Glutamatergic neuron (in vitro differentiated cells): ENCODE measurements around the gene GRK7. TPM values are rescaled to one million over a fixed set of nuclear protein-coding genes. Genes with fewer than 3 reads are reported as not detected.

Experiments used
- DNase-seq: peaks from one replicate; pipeline ENCODE4 v3.0.0; 2022
- H3K27ac Mint-ChIP-seq: one replicate; pipeline ENCODE4 v1.8.0; 2020; ENCODE audit warnings: mild to moderate bottlenecking, mixed read lengths, inconsistent platforms; ENCODE audit not compliant: unreplicated experiment
- H3K27me3 Mint-ChIP-seq: one replicate; pipeline ENCODE4 v1.8.0; 2020; ENCODE audit warnings: mild to moderate bottlenecking, moderate library complexity, mixed read lengths, inconsistent platforms; ENCODE audit not compliant: unreplicated experiment
- H3K36me3 Mint-ChIP-seq: one replicate; pipeline ENCODE4 v1.8.0; 2020; ENCODE audit warnings: mild to moderate bottlenecking, mixed read lengths, inconsistent platforms; ENCODE audit not compliant: unreplicated experiment
- H3K4me1 Mint-ChIP-seq: one replicate; pipeline ENCODE4 v1.8.0; 2020; ENCODE audit warnings: mild to moderate bottlenecking, low read depth, mixed read lengths, inconsistent platforms; ENCODE audit not compliant: unreplicated experiment
- H3K4me3 Mint-ChIP-seq: one replicate; pipeline ENCODE4 v1.8.0; 2020; ENCODE audit warnings: mild to moderate bottlenecking, mixed read lengths, inconsistent platforms; ENCODE audit not compliant: unreplicated experiment
- H3K9me3 Mint-ChIP-seq: one replicate; pipeline ENCODE4 v1.8.0; 2020; ENCODE audit warnings: mild to moderate bottlenecking, moderate library complexity, mixed read lengths, inconsistent platforms; ENCODE audit not compliant: unreplicated experiment
- CTCF ChIP-seq: fragments of 200-600 bp; sonication (generic); IDR thresholded peaks from one replicate; pipeline ENCODE4 v1.5.0; 2021; ENCODE audit not compliant: partially characterized antibody, unreplicated experiment
- total RNA-seq: library from RNA; stranded (reverse); fragmentation: NEBNext Ultra II Directional; extraction: Animal tissue kit (Norgen Biotek cat#: 25700); gene quantifications from one replicate; pipeline ENCODE4 v1.2.1, GENCODE V29; 2021; ENCODE audit not compliant: unreplicated experiment

The GRK7 gene
- total RNA-seq, 1 donor from 2014 or later = not detected

GRCh38 chr3:141767066-141767465 is 3.9 kb downstream of the GRK7 start:
- H3K9me3 Mint-ChIP-seq = no peaks in the 10 kb centered on the region
- no peaks in the 10 kb centered on the region for H3K4me1 Mint-ChIP-seq
- H3K27ac Mint-ChIP-seq = no peak overlapping the region

GRCh38 chr3:141769221-141769894 is 6.2 kb downstream of the GRK7 start:
- no peak for DNase-seq
- Mint-ChIP-seq H3K27ac (no peak overlapping the region), H3K4me3 (no peak overlapping the region), H3K27me3 (peaks cover 2% of the 10 kb centered on the region), H3K4me1 (no peaks in the 10 kb centered on the region), H3K36me3 (no peaks in the 10 kb centered on the region), H3K9me3 (no peaks in the 10 kb centered on the region)
- no peak for TF ChIP-seq CTCF

More at GRCh38 chr3:141767066-141767465, 3.9 kb downstream of the GRK7 start:
- no peak for DNase-seq
- no peak for TF ChIP-seq CTCF
- peaks cover 2% of the 10 kb centered on the region for H3K27me3 Mint-ChIP-seq
- H3K4me3 Mint-ChIP-seq = no peak overlapping the region
- no peaks in the 10 kb centered on the region for H3K36me3 Mint-ChIP-seq

- TF ChIP-seq CTCF = no peak
- Mint-ChIP-seq H3K27ac (no peak overlapping the region), H3K36me3 (no peaks in the 10 kb centered on the region), H3K9me3 (no peaks in the 10 kb centered on the region), H3K4me1 (peaks cover 2% of the 10 kb centered on the region), H3K4me3 (no peak overlapping the region), H3K27me3 (peaks cover 2% of the 10 kb centered on the region)
- no peak for DNase-seq
Measured at GRCh38 chr3:141773676-141774075, 10.5 kb downstream of the GRK7 start.

GRCh38 chr3:141776376-141776775 is 13.2 kb downstream of the GRK7 start:
- Mint-ChIP-seq H3K36me3 (peaks cover 4% of the 10 kb centered on the region), H3K9me3 (peaks cover 3% of the 10 kb centered on the region), H3K27me3 (no peaks in the 10 kb centered on the region), H3K4me3 (no peak overlapping the region), H3K4me1 (peaks cover 2% of the 10 kb centered on the region), H3K27ac (no peak overlapping the region)
- no peak for DNase-seq
- no peak for TF ChIP-seq CTCF

- Mint-ChIP-seq H3K27ac (no peak overlapping the region), H3K36me3 (peaks cover 4% of the 10 kb centered on the region), H3K9me3 (peaks cover 3% of the 10 kb centered on the region), H3K4me1 (peaks cover 2% of the 10 kb centered on the region), H3K4me3 (no peak overlapping the region), H3K27me3 (no peaks in the 10 kb centered on the region)
- DNase-seq = no peak
- no peak for TF ChIP-seq CTCF
Measured at GRCh38 chr3:141776885-141777284, 13.7 kb downstream of the GRK7 start.
